GM18907 (cell line): ENCODE measurements around the gene AK9.
"Not testable (repeated sequence)": the region's sequence is repeated elsewhere in the genome, so short reads cannot be mapped to it uniquely, and the experiment has no call there.

ENCODE experiments used
- ATAC-seq: cut with Tn5 transposase; IDR thresholded peaks from one replicate; pipeline ENCODE4 v1.9.1; 2021; ENCODE audit warnings: mild to moderate bottlenecking, moderate library complexity; ENCODE audit not compliant: unreplicated experiment

AK9 gene

DNA sequence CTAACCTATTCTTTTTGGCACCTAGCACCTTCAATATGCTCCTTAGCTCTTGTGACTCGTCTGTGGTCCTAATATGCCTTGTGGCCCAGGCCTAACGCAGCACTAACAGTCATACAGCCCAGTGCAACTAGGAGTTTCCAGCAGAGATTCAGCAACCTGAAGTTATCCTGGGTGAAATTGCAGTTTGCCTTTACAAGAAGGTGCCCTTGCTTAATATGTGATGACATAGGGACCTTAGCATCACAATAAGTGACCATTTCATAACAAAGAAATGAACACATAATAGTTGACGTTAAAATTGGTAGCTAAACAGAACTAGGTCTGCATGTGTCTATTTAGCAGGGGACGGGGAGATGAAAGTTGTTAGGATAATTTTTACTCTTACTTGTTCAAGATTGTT lies 10.2 kb upstream of the AK9 start:
- ATAC-seq, result no peak

DNA sequence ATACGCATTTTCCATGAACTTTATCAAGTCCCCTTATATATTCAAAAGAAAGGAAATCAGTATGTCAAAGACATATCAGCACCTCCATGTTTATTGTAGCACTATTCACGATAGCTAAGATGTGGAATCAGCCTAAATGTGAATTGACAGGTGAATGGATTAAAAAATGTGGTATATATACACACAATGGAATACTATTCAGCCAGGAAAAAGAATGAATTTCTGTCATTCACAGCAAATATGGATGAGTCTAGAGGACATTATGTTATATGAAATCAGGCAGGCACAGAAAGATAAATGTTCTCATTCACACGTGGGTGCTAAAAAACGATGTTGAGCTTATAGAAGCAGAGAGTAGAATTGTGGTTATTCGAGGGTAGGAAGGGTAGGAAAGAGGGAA lies 5.4 kb upstream of the AK9 start:
- no peak for ATAC-seq

DNA sequence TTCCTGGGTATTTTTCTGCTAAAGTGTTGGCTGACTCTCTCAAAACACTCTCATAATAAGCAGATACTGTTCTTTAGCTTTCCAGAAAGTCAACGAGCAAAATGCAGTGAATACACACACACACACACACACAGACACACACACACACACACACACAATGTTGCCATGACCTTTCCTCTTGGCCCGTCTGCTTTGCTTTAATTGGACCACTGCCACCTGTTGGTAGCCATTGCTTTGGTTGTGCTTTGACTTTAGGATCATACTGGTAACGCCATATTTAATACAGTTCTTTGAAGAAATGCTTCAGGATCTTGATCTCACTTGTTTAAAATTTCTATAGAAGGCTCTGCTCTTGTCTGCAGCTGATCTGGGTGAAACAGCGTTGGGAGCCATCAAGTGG lies 4.5 kb upstream of the AK9 start:
- no peak for ATAC-seq

DNA sequence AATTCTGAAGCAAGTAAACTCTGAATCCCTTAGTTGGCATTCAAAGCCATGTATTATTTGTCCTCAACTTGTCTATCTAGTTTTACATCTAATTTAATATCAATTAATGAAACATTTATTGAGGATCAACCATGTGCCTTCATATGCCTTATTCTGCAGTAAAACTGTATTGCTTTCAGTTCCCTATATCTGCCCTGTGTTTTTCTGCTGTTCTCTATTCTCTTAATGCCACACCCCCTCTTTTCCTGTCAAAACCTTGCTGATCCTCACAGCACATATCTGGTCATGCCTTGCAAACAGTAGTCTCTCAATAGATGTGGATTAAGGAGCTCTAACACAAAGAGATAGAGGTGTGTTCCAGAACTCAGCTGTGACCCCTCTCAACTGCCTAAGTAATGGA lies 2.1 kb upstream of the AK9 start:
- no peak for ATAC-seq

DNA sequence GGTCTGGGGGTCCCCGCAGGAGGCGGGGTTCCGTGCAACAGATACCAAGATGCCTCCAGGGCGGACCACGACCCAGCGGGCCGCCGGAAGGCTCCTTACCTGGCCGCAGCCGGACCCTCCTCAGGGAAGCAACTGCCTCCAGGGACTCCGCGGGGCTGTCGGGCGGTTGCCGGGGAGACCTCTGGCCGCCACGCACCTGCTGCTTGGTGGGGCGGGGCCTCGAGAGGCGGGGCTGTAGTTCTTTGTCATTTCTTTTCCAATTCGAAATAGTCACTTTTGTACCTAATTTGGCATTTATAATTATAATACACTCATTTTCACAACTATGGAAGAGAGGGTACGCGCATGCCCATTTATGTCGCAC lies 647 bp downstream of the AK9 start:
- ATAC-seq, result peak; percentile 49

DNA sequence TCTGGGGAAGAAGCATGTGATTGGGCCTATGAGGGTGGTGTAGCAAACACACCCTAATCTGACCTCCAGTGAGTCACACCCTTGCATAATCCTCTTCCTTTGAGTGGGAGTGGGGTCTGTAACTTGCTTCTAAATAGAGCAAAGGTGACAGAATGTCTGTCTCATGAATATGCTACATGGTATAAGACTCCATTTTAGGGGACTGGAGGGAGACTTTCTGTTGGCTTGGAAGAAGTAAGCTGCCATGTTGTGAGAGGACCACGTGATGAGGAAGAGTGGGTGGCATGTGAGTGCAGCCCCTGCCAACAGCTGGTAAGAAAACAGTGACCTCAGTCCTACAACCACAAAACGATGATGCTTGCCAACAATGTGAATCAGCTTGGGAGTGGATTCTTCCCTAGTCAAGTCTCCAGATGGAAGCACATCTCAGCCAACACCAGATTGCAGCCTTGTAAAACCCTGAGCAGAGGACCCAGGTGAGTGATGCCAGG lies 3.7 kb downstream of the AK9 start:
- ATAC-seq, result no peak

DNA sequence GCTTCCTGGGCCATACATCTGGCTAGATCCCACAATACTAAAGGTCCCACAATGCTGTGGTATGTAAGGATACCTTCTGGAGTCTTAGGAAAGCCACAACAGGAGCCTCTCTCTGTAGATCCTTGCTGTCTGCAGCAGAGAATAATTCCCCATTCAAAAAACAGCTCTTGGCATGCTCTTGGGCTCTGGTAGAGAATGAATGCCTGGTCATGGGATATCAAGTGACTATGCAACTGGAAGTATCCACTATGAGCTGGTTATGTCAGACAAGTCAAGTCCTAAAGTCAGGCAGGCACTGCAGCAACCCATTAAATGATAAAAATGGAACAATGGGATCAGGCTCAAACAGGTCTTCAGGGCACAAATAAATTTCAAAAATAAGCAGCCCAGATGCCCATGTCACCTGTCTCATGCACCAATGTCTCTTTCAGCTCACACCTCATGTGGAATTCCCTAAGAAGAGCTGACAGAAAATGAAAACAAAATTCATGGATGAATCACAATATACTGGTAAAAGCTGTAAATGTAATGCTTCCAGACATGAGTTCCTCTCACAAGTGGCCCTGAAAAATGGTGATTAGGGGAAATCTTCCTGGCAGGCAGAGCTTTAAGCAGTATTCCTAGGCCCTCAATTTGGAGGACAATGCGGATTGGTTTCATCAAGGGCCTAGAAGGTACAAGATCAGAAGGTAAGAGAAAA lies 4.3 kb downstream of the AK9 start:
- no peak for ATAC-seq

DNA sequence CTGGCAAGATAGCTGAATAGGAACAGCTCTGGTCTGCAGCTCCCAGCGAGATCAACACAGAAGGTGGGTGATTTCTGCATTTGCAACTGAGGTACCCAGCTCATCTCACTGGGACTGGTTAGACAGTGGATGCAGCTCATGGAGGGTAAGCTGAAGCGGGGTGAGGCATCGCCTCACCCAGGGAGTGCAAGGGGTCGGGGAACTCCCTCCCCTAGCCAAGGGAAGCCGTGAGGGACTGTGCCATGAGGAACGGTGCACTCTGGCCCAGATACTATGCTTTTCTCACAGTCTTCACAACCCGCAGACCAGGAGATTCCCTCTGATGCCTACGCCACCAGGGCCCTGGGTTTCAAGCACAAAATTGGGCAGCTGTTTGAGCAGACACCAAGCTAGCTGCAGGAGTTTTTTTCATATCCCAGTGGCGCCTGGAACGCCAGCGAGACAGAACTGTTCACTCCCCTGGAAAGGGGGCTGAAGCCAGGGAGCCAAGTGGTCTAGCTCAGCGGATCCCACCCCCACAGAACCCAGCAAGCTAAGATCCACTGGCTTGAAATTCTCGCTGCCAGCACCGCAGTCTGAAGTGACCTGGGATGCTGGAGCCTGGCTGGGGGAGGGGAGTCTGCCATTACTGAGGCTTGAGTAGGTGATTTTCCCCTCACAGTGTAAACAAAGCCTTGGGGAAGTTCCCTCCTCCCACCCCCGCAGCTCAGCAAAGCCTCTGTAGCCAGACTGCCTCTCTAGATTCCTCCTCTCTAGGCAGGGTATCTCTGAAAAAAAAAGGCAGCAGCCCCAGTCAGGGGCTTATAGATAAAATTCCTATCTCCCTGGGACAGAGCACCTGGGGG lies 12.1 kb downstream of the AK9 start:
- not testable (repeated sequence) for ATAC-seq

DNA sequence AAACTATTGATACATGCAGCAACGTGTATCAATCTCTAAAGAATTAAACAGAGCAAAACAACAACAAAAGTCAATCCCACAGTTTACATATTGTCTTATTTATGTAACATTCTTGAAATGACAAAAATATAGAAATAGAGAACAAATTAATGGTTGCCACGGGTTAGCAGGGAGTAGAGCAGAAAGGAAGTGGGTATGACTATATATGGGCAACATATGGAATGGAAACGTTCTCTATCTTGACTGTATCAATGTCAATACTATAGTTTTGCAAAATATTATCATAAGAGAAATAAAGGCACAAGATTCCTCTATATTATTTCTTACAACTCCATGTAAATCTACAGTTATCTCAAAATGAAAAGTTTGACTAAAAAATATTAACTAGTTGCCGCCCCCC lies 12.8 kb downstream of the AK9 start:
- no peak for ATAC-seq

DNA sequence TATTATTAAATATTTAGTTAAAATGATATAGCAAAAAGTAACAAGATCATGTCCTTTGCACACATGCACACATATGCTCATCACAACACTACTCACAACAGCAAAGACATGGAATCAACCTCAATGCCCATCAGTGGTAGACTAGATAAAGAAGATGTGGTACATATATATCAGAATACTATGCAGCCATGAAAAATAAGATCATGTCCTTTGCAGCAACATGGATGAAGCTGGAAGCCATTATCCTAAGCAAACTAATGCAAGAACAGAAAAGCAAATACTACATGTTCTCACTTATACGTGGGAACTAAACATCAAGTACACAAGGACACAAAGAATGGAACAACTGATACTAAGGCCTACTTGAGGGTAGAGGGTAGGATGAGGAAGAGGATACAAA lies 14.3 kb downstream of the AK9 start:
- ATAC-seq, result no peak

DNA sequence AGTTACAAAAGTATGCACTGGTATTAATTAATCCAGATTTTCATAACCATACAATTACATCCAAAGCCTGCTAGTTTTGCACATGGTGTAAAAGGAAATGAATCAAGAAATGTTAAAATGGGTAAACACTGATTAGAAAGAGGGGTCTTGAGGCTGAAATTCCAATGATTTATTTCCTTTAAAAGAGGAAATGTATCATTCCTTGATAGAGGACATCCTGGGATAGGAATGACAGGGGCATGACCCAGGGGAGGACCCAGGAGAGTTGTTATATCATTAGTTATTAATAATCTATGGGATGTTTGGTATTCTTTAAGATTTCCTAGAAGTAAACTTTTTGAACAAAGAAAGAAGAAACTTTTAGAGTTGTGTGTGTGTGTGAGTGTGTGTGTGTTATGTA lies 18.2 kb downstream of the AK9 start:
- no peak for ATAC-seq

DNA sequence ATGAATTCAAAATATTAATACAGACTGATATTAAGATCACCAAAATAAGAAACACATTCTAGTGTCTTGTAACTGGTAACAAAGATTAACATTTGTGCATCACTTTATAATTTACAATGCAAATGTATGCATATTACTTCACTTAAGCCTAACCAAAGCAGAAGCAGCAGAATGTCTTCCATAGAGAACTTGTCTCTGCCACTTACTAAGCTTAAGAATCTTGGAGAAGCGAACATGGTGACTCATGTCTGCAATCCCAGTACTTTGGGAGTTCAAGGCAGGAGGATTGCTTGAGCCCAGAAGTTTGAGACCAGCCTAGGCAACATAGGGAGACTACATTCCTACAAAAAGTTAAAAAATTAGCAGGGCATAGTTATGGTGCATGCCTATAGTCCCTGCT lies 18.8 kb downstream of the AK9 start:
- no peak for ATAC-seq

DNA sequence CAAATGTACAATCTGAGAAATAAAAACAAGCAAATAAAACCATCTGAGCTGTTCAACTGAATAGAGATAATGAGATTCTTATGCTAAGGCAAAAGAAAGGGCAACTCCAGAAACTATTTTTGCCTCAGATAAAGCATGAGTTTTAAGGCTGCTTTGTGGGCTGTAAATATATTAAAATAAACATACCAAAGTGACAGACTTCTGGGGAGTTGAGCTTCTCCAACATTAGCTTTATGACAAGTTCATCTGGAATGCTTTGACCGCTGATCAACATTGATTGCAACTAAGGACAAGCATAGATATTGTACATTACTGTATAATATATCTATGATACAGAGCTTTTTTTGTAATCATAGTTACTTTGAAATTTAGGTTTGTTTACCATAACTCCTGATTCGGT lies 19.3 kb downstream of the AK9 start:
- ATAC-seq, result no peak

DNA sequence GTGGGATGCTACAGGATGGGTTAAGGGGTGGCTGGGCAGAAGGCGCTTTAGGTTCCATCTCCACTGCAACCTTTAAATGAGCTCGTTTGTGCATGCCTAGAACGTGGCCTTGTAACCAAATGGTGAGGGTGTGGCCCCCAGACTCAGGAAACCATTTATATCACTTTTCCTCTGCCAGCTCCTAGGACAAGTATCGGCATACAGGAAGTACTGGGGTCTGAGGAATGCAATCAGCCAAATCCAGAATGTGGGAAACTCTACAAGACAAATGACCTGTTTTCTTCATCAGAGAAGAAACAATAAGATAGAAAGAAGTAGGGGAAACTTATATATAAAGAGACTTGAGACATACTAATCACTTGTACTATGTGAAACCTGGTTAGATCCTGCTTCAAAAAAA lies 21.2 kb downstream of the AK9 start:
- no peak for ATAC-seq

DNA sequence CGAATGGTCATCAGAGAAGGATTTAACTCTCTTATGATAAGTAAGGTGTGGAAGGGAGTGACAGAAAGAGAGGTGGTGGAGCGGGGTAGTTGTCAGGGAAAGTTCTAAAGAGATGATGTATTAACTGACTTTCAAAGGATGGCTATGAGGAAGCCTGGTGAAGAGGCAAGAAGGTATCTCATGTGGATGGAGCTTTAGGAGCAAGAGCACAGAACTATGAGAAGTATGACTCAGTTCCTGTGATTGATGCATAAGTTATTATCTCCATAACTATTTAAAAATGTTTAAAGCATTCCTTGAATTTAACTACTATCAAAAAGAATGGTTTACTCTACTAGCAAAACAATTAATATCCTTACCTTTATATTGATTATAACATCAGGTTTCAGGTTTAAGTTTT lies 28.8 kb downstream of the AK9 start:
- ATAC-seq, result no peak

DNA sequence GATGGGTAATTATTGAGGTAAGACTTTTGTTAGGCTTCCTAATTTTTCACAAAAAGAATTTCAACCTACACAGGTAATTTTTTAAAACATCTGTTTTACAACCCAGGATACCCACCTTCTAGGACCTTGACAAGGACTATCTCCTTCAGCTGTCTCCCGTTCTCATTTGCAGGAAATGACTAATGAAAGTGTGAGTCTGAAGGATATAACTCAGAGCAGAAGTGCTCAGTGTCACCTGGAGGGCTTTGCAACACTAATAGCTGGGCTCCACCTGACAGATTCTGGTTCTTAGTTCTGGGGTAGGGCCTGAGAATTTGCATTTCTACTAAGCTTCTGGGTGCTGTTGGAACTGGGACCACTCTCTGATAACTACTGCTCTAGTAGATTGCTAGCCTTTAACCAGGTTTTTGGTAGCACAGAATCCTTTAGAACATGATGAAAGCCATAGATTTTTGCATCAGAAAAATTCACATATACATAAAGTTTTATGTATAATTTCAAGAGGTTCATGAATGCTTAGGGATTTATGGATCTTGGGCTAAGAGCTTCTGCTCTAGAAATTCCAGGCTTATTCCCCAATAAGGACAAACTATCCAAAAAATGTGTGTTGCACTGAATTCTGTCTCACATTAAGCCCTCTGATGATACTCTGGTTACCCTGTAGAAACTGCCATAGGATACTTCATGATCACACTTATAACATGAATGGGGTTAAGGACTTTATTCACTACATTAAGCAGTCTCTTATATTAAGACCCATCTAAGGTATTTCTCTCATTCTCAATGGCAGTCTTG lies 30.3 kb downstream of the AK9 start:
- no peak for ATAC-seq

DNA sequence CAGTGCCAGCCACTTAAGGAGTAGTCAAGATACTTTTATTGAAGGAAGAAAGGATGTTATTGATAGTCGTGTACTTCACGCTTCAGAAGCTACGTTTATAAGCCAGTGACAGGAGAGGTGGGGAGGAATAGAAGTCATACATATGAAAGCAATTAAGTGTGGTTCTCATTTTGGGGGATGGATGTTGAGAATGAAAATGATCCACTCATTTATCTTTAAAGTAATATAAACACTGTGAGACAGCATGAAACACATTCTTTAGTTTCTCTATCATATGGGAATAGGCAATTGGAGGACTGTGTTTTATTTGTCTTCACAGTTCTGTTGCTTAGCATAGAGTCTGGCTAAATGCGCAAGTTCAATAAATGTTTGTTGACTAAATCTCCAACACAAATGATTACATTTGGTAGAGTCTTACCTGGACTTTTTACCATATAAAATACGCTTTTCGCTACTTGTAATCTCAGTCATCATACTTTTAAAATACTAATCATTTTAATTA lies 35.2 kb downstream of the AK9 start:
- no peak for ATAC-seq

DNA sequence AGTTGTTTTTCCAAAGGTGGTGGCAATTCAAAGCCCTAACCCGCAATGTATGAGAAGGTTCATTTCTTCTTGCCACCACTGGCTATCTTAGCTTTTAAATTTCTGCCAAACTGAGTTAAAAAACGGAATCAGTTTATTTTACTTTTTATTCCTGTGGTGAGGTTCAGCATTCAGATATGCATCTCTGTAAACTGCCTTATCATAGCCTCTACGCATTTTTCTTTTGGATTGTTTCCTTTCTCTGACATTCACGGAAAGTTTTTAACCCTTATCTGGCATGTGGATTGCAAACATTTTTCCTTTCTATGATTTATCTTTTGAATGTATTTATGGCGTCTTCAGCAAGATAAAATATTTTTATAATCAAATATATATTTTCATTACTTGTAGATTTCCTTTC lies 37.7 kb downstream of the AK9 start:
- ATAC-seq, result no peak

DNA sequence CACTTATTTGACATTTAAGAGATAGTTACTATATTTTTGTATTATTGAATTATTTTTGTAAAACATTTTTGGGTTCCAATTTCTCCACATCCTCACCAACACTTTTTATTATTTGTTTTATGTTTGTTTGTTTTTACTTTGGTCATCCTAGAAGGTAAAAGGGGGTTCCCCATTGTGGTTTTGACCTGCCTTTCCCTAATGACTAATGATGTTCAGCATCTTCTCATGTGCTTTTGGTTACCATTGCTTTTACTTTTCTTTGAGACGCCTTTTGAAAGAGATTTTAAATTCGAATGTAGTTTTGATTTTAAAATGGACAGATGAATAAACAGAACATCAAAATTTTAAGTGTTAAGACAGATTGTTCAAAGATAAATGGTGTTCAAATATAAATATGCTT lies 46.9 kb downstream of the AK9 start:
- no peak for ATAC-seq

DNA sequence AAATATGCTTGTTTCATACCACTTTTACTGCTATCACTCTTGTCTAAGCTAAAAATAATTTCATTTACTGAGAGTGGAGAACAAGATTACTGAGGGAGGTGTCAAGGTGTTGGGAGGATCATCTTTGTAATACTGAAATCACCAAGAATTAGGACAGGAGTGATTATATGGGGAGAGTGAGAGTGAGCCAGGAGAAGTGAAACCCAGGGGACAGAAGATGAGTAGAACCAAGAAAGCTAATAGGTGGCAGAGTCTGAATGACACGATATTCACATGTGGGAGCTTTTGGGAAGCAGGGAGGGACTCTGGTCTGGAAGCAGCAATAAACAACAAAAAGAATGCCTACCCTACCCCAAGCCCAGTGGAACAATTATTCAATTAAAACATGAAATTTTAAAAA lies 58.6 kb downstream of the AK9 start:
- no peak for ATAC-seq

DNA sequence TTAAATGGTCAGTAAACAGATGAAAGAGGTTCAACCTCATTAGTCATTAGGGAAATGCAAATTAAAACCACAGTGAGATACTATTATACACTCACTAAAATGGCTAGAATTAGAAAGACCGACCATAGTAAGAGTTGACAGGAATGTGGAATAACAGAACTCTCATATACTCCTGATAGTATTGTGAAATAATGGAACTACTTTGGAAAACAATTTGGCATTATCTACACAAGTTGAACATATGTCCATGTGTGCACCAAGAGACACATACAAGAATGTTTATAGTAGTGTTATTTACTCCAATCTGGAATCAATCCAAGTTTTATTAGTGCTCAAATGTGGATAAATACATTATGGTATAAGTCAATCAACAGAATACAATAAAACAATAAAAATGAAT lies 59.6 kb downstream of the AK9 start:
- ATAC-seq, result no peak
